ENCODE data around the gene PNPLA3.

The PNPLA3 gene

GRCh38 chr22:43969021-43969878, 45.6 kb downstream of the PNPLA3 start:
- Histone ChIP-seq H3K27ac (ENCODE audit: low read depth, low read length) (no peak overlapping the region), H3K9ac (ENCODE audit: low read depth, low read length) (no peak overlapping the region), H3K36me3 (ENCODE audit: insufficient read depth, low read length) (peaks cover 92% of the 10 kb centered on the region), H3K4me1 (ENCODE audit: insufficient read depth, low read length) (no peaks in the 10 kb centered on the region), H3K27me3 (ENCODE audit: insufficient read depth, low read length) (no peaks in the 10 kb centered on the region), H3K9me3 (ENCODE audit: insufficient read depth, low read depth, low read length) (no peaks in the 10 kb centered on the region), H3K4me3 (ENCODE audit: low read length) (no peak overlapping the region)
- 90% methylated on average over 19 of the region's 19 CpGs for WGBS

GRCh38 chr22:43969989-43970755, 46.6 kb downstream of the PNPLA3 start:
- Histone ChIP-seq H3K9ac (ENCODE audit: low read depth, low read length) (no peak overlapping the region), H3K27me3 (ENCODE audit: insufficient read depth, low read length) (no peaks in the 10 kb centered on the region), H3K4me1 (ENCODE audit: insufficient read depth, low read length) (no peaks in the 10 kb centered on the region), H3K36me3 (ENCODE audit: insufficient read depth, low read length) (peaks cover 92% of the 10 kb centered on the region), H3K4me3 (ENCODE audit: low read length) (no peak overlapping the region), H3K9me3 (ENCODE audit: insufficient read depth, low read depth, low read length) (no peaks in the 10 kb centered on the region), H3K27ac (ENCODE audit: low read depth, low read length) (no peak overlapping the region)
- WGBS, result 97% methylated on average over 8 of the region's 8 CpGs

- no peak overlapping the region for H3K9ac ChIP-seq (ENCODE audit: low read depth, low read length)
- H3K4me1 ChIP-seq (ENCODE audit: insufficient read depth, low read length), result no peaks in the 10 kb centered on the region
- no peaks in the 10 kb centered on the region for H3K27me3 ChIP-seq (ENCODE audit: insufficient read depth, low read length)
- no peaks in the 10 kb centered on the region for H3K9me3 ChIP-seq (ENCODE audit: insufficient read depth, low read depth, low read length)
- no peak overlapping the region for H3K4me3 ChIP-seq (ENCODE audit: low read length)
- H3K27ac ChIP-seq (ENCODE audit: low read depth, low read length), result no peak overlapping the region
- H3K36me3 ChIP-seq (ENCODE audit: insufficient read depth, low read length), result peaks cover 92% of the 10 kb centered on the region
- WGBS, result 87% methylated on average over 8 of the region's 8 CpGs
Measured at GRCh38 chr22:43971112-43971511, 47.5 kb downstream of the PNPLA3 start.

GRCh38 chr22:43972931-43973462, 49.4 kb downstream of the PNPLA3 start:
- Histone ChIP-seq H3K27ac (ENCODE audit: low read depth, low read length) (no peak overlapping the region), H3K9ac (ENCODE audit: low read depth, low read length) (no peak overlapping the region), H3K9me3 (ENCODE audit: insufficient read depth, low read depth, low read length) (no peaks in the 10 kb centered on the region), H3K4me3 (ENCODE audit: low read length) (no peak overlapping the region), H3K27me3 (ENCODE audit: insufficient read depth, low read length) (no peaks in the 10 kb centered on the region), H3K4me1 (ENCODE audit: insufficient read depth, low read length) (no peaks in the 10 kb centered on the region), H3K36me3 (ENCODE audit: insufficient read depth, low read length) (peaks cover 94% of the 10 kb centered on the region)
- 94% methylated on average over 10 of the region's 10 CpGs for WGBS

GRCh38 chr22:43974028-43974545, 50.5 kb downstream of the PNPLA3 start:
- 92% methylated on average over 19 of the region's 19 CpGs for WGBS
- no peak overlapping the region for H3K27ac ChIP-seq (ENCODE audit: low read depth, low read length)
- H3K9me3 ChIP-seq (ENCODE audit: insufficient read depth, low read depth, low read length), result no peaks in the 10 kb centered on the region
- no peaks in the 10 kb centered on the region for H3K4me1 ChIP-seq (ENCODE audit: insufficient read depth, low read length)
- no peak overlapping the region for H3K4me3 ChIP-seq (ENCODE audit: low read length)
- H3K36me3 ChIP-seq (ENCODE audit: insufficient read depth, low read length), result peaks cover 93% of the 10 kb centered on the region
- no peaks in the 10 kb centered on the region for H3K27me3 ChIP-seq (ENCODE audit: insufficient read depth, low read length)
- H3K9ac ChIP-seq (ENCODE audit: low read depth, low read length), result no peak overlapping the region

GRCh38 chr22:43975041-43975440, 51.4 kb downstream of the PNPLA3 start:
- no peaks in the 10 kb centered on the region for H3K27me3 ChIP-seq (ENCODE audit: insufficient read depth, low read length)
- no peak overlapping the region for H3K9ac ChIP-seq (ENCODE audit: low read depth, low read length)
- no peaks in the 10 kb centered on the region for H3K9me3 ChIP-seq (ENCODE audit: insufficient read depth, low read depth, low read length)
- 65% methylated on average over 3 of the region's 4 CpGs for WGBS
- peaks cover 91% of the 10 kb centered on the region for H3K36me3 ChIP-seq (ENCODE audit: insufficient read depth, low read length)
- no peak overlapping the region for H3K4me3 ChIP-seq (ENCODE audit: low read length)
- H3K4me1 ChIP-seq (ENCODE audit: insufficient read depth, low read length), result no peaks in the 10 kb centered on the region
- H3K27ac ChIP-seq (ENCODE audit: low read depth, low read length), result no peak overlapping the region

- peaks cover 94% of the 10 kb centered on the region for H3K36me3 ChIP-seq (ENCODE audit: insufficient read depth, low read length)
- no peaks in the 10 kb centered on the region for H3K27me3 ChIP-seq (ENCODE audit: insufficient read depth, low read length)
- no peak overlapping the region for H3K27ac ChIP-seq (ENCODE audit: low read depth, low read length)
- WGBS, result 92% methylated on average over 19 of the region's 19 CpGs
- H3K9ac ChIP-seq (ENCODE audit: low read depth, low read length), result no peak overlapping the region
- no peak overlapping the region for H3K4me3 ChIP-seq (ENCODE audit: low read length)
- H3K4me1 ChIP-seq (ENCODE audit: insufficient read depth, low read length), result no peaks in the 10 kb centered on the region
- H3K9me3 ChIP-seq (ENCODE audit: insufficient read depth, low read depth, low read length), result no peaks in the 10 kb centered on the region
Measured at GRCh38 chr22:43976861-43977795, 53.5 kb downstream of the PNPLA3 start.

- no peak overlapping the region for H3K4me3 ChIP-seq (ENCODE audit: low read length)
- H3K4me1 ChIP-seq (ENCODE audit: insufficient read depth, low read length), result no peaks in the 10 kb centered on the region
- no peaks in the 10 kb centered on the region for H3K9me3 ChIP-seq (ENCODE audit: insufficient read depth, low read depth, low read length)
- H3K27me3 ChIP-seq (ENCODE audit: insufficient read depth, low read length), result no peaks in the 10 kb centered on the region
- no peak overlapping the region for H3K27ac ChIP-seq (ENCODE audit: low read depth, low read length)
- H3K36me3 ChIP-seq (ENCODE audit: insufficient read depth, low read length), result peaks cover 92% of the 10 kb centered on the region
- WGBS, result 94% methylated on average over 4 of the region's 4 CpGs
- no peak overlapping the region for H3K9ac ChIP-seq (ENCODE audit: low read depth, low read length)
Measured at GRCh38 chr22:43978558-43978957, 55.0 kb downstream of the PNPLA3 start.

GRCh38 chr22:43980579-43980978, 57.0 kb downstream of the PNPLA3 start:
- no peak overlapping the region for H3K9ac ChIP-seq (ENCODE audit: low read depth, low read length)
- H3K27ac ChIP-seq (ENCODE audit: low read depth, low read length), result no peak overlapping the region
- 98% methylated on average over 7 of the region's 7 CpGs for WGBS
- H3K4me1 ChIP-seq (ENCODE audit: insufficient read depth, low read length), result no peaks in the 10 kb centered on the region
- no peak overlapping the region for H3K4me3 ChIP-seq (ENCODE audit: low read length)
- peaks cover 87% of the 10 kb centered on the region for H3K36me3 ChIP-seq (ENCODE audit: insufficient read depth, low read length)
- H3K9me3 ChIP-seq (ENCODE audit: insufficient read depth, low read depth, low read length), result no peaks in the 10 kb centered on the region
- no peaks in the 10 kb centered on the region for H3K27me3 ChIP-seq (ENCODE audit: insufficient read depth, low read length)

GRCh38 chr22:43980996-43981395, 57.4 kb downstream of the PNPLA3 start:
- no peak overlapping the region for H3K9ac ChIP-seq (ENCODE audit: low read depth, low read length)
- no peaks in the 10 kb centered on the region for H3K27me3 ChIP-seq (ENCODE audit: insufficient read depth, low read length)
- H3K4me3 ChIP-seq (ENCODE audit: low read length), result no peak overlapping the region
- no peaks in the 10 kb centered on the region for H3K9me3 ChIP-seq (ENCODE audit: insufficient read depth, low read depth, low read length)
- peaks cover 87% of the 10 kb centered on the region for H3K36me3 ChIP-seq (ENCODE audit: insufficient read depth, low read length)
- no peaks in the 10 kb centered on the region for H3K4me1 ChIP-seq (ENCODE audit: insufficient read depth, low read length)
- 96% methylated on average over 17 of the region's 17 CpGs for WGBS
- no peak overlapping the region for H3K27ac ChIP-seq (ENCODE audit: low read depth, low read length)
